DLD1 (cell line): ENCODE measurements around the gene SCRT2.

Source experiments
- in situ Hi-C: cut with HindIII; loops from 2 replicates; pipeline ENCODE4 v1.10.0; 2017; ENCODE audit warnings: low sequenced_read_pairs

SCRT2 gene

DNA sequence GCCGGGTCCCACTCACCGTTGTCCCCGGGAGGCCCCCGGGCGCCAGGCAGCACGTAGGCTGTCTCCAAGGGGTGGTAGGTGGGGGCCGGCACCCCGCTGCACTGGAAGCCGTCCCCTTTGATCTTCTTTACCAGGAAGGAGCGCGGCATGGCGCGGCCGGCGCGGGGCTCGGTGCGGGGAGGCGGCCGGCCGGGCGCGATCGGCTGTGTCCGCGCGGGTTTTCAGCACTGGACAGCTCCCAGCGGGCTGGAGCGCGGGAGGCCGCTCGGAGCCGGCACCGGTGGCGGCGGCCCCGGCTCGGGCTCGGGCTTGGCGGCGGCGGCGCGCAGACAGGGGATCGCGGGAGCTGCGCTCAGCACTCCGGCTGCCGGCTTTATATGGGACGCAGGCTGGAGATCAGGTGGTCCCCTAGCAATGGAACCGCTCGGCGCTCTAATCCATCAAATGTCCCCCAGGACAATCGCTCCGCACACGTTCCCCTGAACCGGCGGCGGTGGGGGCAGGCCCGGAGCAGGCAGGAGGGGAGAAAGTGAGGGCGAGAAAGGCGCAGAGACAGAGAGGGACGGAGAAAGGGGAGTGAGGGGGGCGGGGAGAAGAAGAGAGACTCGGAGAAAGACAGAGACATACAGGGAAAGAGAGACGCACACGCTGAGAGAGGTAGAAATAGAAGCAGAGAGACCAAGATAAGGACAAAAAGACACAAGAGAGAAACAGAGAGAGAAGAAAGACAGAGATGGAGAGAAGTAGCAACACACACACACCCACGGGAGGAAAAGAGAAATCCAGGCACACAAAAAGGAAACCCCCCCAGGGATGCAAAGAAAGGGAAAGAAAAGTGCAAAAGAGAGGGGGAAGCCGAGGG lies at the start of gene SCRT2:
SCRT2 (minus strand) TSS at position 350 of the 862 bp plus-strand sequence; CDS start at position 149, 201 bp downstream.
- in situ Hi-C loops = no loop called here

DNA sequence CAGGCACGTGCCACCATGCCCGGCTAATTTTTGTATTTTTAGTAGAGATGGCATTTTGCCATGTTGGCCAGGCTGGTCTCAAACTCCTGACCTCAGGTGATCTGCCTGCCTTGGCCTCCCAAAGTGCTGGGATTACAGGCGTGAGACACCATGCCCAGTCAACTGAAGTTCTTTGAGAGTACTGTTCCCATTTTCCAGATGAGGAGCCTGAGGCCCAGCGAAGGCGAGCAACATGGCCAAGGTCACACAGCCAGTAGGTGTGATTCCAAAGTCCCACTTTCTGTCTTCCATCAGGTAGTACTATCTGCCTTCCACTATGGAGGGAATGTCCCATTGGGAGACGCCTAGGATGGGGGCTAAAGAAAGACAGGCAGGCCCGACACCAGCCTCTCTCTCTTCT lies 49.2 kb upstream of the SCRT2 start:
- in situ Hi-C loops = loop anchor here (25.0 kb wide), 1 partner anchor 112 kb away; the partner anchor contains the start of gene TCF15

- in situ Hi-C loops = loop anchor here (25.0 kb wide), 1 partner anchor 111 kb away; the partner anchor contains the start of gene TCF15
These were observed 48.2 kb upstream of the SCRT2 start for GRCh38 chr20:723756-724155.

- in situ Hi-C loops = loop anchor here (25.0 kb wide), 1 partner anchor 111 kb away; the partner anchor contains the start of gene TCF15
These were observed 47.4 kb upstream of the SCRT2 start for GRCh38 chr20:722822-723644.

- in situ Hi-C loops = loop anchor here (25.0 kb wide), 1 partner anchor 110 kb away; the partner anchor contains the start of gene TCF15
These were observed 46.3 kb upstream of the SCRT2 start for GRCh38 chr20:721876-722275.

GRCh38 chr20:719816-720215 lies 44.2 kb upstream of the SCRT2 start:
- in situ Hi-C loops = loop anchor here (25.0 kb wide), 1 partner anchor 108 kb away; the partner anchor contains the start of gene TCF15

DNA sequence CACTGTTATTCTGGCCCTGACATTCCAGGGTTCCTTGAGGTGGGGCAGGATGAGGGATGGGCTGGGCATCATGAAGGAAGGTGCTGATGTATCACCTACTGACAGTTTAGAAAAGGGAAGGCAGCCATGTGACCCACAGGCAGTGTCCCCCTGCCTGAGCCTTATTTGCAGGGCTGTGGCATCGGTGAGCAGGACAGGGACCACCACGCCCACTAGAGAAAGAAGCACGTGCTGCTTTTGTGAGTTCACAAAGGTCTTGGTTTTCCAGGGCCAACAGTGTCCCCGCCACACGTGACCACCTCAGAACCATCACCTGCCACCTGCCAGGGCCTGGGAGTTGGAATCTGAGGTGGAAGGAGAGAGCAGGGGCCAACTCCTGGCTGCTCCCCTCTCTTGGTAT lies 43.5 kb upstream of the SCRT2 start:
- in situ Hi-C loops = loop anchor here (25.0 kb wide), 1 partner anchor 107 kb away; the partner anchor contains the start of gene TCF15

- in situ Hi-C loops = loop anchor here (25.0 kb wide), 1 partner anchor 106 kb away; the partner anchor contains the start of gene TCF15
These were observed 42.2 kb upstream of the SCRT2 start for GRCh38 chr20:717832-718231.

- in situ Hi-C loops = loop anchor here (25.0 kb wide), 1 partner anchor 105 kb away; the partner anchor contains the start of gene TCF15
These were observed 41.7 kb upstream of the SCRT2 start for GRCh38 chr20:717271-717670.

- in situ Hi-C loops = loop anchor here (25.0 kb wide), 1 partner anchor 102 kb away; the partner anchor contains the start of gene TCF15
These were observed 38.9 kb upstream of the SCRT2 start for GRCh38 chr20:714453-714852.

- in situ Hi-C loops = loop anchor here (25.0 kb wide), 1 partner anchor 99 kb away; the partner anchor contains the start of gene TCF15
These were observed 36.0 kb upstream of the SCRT2 start for GRCh38 chr20:711576-711975.

DNA sequence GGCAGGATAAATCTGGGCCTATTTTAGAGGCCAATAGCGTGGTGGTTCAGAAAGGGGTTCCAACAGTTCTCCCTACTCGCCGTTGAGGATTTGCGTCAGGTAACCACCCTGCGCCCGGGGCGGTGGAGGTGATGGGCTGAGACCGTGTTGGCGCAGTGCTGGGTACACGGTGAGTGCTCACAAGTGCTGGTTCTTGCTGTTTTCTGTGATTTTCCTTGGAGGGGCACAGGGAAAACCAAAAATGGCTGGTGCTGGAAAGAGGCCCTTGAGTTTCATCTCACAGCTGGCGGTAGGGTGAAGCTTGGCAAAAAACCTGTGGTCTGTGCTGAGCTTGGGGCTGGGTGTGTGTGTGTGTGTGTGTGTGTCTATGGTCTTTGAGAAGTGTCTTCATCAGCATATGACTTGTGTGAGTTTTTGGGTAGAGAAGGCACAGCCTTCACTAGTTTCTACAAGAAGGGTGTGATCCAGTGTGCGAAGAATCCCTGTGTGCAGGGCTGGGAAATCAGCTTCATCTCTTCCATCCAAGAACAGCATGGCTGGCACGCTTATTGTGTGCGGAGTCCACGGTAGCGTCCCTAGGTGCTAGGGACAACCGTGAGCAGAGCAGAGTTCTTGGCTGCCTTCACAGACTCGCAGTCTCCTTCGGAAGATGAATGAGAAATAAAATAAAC lies 35.3 kb upstream of the SCRT2 start:
- in situ Hi-C loops = loop anchor here (25.0 kb wide), 1 partner anchor 99 kb away; the partner anchor contains the start of gene TCF15

DNA sequence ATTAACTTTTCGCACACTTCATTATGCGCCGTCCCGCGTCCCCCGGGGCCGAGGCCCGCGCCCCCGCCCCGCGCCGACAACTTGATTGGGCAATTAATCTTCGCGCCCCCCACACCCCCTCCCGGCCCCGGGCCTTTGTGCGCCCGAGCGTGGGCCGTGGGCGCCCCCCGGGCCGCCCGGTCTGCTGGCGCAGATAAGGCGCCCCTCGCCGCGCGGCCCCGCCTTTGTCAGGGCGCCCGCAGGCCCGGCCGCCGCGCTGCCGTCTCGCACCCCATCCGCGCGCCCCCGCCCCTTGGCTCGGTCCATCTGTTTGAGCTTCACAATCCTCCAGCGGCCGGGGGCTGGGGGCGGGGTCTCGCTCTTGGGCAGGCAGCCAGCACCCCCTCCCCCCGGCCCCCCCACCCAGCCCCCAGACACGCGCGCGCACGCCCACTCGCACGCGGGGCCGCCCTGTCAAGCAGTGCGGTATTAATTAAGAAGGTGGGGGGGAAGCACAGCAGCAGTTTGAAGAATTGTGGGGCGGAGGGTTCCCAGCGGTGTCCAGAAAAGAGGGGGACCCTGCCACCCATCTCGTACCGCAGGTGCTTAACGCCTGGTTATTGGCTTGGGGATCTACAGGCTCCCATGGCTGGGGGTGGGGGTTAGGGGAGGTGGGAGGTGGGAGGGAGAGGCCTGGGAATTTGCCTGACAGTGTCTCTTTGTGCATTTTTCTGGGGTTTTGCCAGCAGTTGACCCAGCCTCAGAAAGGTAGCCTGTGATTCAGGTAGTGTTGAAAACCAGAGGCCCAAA lies 34.6 kb upstream of the SCRT2 start:
- in situ Hi-C loops = loop anchor here (25.0 kb wide), 1 partner anchor 98 kb away; the partner anchor contains the start of gene TCF15

DNA sequence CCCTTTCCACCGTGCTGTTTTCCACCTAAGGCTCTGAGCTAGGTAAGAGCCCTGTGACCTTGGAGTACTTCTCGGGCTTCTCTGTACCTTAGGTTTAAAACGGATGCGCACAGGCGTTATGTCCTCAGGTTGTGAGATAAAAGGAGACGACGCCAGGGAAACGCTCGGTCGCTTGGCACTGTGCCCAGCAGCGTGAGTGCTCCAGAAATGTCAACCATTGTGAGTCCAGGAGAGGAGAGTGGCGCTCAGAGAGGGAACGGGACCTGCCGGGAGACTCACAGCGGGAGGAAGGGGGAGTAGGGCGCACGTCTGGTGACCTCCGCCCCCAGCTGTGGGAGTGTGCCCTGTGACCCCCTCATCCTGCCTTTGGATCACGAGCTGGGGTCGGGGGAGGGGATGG lies 33.8 kb upstream of the SCRT2 start:
- in situ Hi-C loops = loop anchor here (25.0 kb wide), 1 partner anchor 97 kb away; the partner anchor contains the start of gene TCF15

DNA sequence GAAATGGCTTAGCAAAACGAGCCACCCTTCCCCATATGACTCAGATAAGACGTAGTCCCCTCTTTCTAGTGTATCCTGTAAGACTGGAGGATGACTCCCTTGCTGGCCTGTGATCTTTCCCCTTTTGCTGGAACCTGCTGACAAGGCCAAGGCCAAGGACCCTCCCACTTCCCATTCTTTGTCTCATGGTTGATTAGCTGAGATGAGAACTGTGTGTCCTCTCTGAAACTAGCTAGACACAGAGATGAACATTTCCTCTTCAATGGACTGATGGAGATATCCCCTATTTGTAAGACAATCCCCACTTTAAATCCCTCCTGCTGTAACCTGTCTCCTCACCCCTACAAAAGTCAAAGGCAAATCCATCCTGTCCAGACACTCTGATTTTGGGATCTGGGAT lies 33.4 kb upstream of the SCRT2 start:
- in situ Hi-C loops = loop anchor here (25.0 kb wide), 1 partner anchor 97 kb away; the partner anchor contains the start of gene TCF15

GRCh38 chr20:707451-708110 lies 32.0 kb upstream of the SCRT2 start:
- in situ Hi-C loops = loop anchor here (25.0 kb wide), 1 partner anchor 95 kb away; the partner anchor contains the start of gene TCF15

GRCh38 chr20:706366-706885 lies 30.8 kb upstream of the SCRT2 start:
- in situ Hi-C loops = loop anchor here (25.0 kb wide), 1 partner anchor 94 kb away; the partner anchor contains the start of gene TCF15

DNA sequence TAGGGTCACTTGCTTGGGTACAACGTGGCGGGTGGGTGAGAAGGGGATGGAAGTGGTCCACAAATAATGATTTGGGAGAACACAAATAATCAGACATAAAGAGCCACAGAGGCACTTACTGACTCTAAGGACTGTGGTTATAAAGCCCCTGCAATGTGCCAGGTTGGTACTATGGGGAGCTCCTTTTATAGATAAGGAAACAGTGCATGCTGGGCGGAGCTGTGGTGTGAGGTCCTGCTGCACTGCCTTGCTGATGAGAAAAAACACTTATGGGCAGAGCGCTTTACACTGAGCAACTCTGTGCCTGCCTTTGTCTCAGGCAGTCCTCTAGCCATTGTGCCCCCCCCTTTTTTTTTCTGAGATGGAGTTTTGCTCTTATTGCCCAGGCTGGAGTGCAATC lies 29.1 kb upstream of the SCRT2 start:
- in situ Hi-C loops = loop anchor here (25.0 kb wide), 1 partner anchor 92 kb away; the partner anchor contains the start of gene TCF15
